ENCODE data around the gene CCDC88C.

Gene CCDC88C

DNA sequence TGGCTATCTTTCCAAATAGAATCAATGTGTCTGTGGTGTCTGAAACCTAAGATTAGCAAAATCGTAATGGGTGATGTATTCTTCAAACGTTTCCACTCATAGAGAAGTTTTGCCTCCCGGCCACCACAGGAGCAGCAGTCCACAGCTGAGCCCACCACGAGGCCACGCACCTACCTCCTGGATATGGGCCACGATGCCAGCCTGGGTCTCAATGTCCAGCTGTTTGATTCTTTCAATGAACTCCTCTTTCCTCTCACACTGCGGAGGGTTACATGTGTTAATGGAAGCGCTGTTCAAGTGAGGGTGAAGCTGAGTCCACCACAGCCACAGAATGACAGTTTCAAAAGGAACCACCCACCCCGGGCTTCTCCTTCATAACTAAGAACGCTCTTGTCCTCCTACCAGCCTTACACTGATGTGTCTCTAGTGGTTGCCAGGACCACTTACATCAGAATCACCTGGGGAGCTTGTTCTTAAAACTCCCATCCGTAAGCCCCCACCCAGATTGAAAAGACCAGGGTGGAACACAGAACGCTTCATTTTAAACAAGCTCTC lies 75.3 kb downstream of the CCDC88C start:
- DNase-seq, result no peak

DNA sequence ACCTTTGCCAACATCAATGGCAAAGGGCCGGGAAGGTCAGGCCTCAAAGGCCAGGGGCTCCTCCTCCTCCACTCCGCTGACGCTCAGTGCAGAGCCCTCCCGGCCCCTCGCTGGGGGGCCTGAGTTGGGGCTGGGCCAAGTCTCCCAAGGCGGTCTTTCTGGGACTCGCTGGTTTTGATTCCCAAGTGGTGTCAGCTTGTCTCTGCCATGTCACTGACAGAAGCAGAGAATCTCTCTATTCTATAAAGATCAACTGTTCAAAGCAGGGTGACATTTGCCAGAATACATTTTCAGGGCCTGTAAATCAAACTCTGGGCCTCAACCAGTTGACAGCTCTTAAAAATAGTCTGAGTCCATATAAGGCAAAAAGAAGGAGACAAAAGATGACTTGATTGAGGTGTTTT lies 75.9 kb downstream of the CCDC88C start:
- no peak for DNase-seq

DNA sequence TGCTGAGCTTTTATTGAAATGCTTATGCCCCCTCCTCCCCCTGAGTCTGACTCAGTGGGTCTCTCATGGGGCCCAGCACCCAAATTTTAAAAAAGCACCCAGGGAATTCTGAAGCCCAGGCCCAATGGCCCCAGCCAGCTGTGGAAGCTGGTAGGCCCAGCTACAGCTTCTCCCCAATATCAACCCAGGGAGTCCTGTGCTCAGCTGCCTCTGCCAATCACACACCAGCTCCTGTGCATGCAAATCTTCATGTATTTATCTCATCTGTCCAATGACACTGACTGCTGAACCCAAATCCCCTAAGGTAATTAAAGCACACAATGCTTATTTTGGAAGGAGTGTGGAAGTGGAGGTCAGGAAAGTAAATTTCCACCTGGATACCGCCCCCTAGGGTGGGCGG lies 76.3 kb downstream of the CCDC88C start:
- no peak for DNase-seq

- DNase-seq, result no peak
These were observed 77.8 kb downstream of the CCDC88C start for GRCh38 chr14:91339671-91340369.

DNA sequence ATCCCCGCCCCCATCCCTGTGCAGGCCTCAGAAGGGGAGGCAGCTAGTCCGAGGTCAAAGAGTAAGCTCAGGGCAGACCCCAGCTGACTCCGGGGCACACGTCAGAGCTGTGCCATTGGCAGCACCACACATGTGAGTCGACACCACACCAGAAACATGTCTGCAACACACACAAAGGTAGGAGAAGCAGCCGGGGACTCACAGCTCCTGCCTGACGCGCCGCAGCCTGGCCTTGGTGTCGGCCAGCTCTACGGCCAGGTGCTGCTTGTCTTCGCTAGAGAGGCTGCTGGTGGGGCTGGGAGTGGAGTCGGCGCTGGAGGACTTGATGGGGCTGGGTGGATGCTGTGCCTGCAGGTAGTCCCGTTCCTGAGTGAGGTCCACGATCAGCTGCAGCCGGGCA lies 78.5 kb downstream of the CCDC88C start:
- DNase-seq, result no peak

DNA sequence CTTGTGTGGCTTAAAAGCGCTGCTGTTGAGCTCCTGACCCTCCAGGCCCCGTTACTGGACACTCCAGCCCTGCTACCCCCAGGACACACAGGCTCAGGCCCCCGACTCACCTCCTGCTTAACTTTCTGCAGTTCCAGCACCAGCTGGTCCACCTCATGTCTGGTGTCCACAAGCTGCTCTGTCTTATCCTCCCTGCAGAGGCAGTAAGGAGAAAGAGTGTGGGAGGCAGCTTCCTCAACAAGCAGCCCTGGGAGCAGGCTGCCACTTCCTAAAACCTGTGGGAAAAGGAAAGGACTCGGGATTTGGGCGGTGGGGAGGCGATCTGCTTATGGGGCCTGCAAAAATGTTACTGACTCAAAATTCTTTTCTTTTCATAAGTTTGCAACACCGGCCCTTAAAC lies 79.2 kb downstream of the CCDC88C start:
- DNase-seq, result no peak

- no peak for DNase-seq
These were observed 79.8 kb downstream of the CCDC88C start for GRCh38 chr14:91337699-91338335.

- DNase-seq, result no peak
These were observed 81.5 kb downstream of the CCDC88C start for GRCh38 chr14:91336093-91336450.

GRCh38 chr14:91335191-91336092 lies 82.2 kb downstream of the CCDC88C start:
- DNase-seq, result no peak

- no peak for DNase-seq
These were observed 84.0 kb downstream of the CCDC88C start for GRCh38 chr14:91333650-91334039.

- no peak for DNase-seq
These were observed 84.5 kb downstream of the CCDC88C start for GRCh38 chr14:91332986-91333649.

DNA sequence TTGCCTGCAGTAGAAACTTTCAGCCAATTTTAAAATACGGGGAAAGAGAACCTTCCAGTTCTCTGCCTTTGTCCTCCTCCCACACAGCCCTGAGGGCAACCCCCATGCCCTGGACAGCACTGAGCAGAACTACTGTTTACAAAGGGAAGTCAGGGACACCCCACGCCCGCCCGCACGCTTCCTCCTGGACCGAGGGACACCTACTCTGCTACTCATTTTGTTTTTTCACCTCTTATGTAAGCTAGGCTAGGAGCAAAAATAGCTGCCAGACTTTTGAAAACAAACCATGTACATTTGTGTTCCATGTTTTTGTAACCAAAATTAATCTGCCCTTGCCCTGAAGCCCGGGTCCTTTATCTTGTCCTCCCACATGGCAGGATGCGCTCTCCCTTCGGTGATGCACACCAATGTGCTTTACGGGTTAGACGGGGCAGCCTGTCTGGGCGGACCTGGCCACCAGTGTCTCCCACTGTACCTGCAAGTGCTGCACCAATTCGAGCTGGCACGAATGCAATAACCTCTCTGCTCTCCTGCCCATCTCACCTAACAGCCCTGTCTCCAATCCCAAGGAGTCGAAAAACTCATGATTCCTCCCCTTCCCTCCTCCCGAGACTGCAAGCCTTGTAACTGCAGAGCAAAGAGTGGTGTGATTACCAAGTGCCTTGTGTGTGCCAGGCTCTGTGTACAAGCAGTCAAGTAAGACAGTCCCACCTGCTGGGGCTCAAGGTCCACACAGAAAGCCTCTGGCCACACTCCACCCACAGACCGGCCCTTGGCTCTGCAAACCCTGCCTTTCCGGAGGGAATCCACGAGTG lies 85.2 kb downstream of the CCDC88C start:
- no peak for DNase-seq

DNA sequence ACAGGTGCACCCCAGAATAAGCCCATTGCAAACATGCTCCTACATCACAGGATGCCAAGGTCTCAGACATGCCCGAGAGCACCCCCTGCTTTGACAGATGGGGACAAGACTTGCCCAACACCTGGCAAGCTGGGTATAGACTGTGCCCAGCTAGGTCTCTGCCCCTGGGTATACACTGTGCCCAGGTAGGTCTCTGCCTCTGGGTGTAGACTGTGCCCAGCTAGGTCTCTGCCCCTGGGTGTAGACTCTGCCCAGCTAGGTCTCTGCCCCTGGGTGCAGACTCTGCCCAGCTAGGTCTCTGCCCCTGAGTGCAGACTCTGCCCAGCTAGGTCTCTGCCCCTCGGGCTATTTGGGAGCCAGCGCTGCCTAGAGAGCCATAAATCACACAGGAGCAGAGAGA lies 85.9 kb downstream of the CCDC88C start:
- DNase-seq, result no peak

DNA sequence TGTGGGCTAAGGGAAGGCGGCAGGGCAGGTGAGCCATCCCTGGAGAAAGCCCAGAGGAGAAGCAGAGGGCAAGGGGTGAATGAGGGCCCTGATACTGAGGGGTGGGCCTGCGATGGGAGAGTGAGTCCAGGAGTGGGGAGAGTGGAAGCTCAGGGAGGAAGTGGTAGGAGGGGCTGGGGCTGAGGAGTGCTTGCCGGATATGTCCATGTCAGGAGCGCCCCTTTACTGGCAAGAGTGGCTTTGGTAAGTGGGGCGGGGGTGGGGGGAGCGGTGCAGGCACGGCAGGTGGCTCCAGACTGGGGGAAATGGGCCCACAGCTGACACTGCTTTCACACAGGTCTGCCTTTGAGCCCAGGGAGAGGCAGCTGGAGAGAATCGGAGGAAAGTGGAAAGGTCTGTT lies 86.8 kb downstream of the CCDC88C start:
- no peak for DNase-seq

GRCh38 chr14:91330096-91330696 lies 87.4 kb downstream of the CCDC88C start:
- no peak for DNase-seq

DNA sequence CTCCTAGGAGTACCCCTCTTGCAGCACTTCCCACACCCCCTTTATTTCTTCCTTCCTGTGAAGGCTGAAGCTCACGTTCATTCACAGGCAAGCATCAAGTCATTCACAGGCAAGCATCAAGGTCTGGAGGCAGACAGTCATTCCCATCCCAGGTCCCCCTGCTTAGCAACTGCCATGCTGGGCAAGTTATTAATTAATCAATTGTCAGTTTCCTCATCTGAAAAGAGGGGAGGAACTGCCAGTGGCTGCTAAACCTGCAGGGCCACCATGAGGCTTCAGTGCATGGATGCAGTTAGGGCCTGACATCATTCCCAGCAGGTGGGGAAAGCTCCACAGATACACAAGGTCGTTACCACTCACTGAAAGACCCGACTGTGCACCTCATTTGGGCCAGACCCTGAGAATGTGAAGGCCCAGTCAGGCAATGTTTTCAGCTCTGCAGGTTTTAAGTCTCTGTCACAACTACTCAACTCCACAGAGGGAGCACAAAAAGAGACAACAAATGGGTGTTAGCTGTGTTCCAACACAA lies 88.1 kb downstream of the CCDC88C start:
- DNase-seq, result no peak

- no peak for DNase-seq
These were observed 89.1 kb downstream of the CCDC88C start for GRCh38 chr14:91328313-91329050.

DNA sequence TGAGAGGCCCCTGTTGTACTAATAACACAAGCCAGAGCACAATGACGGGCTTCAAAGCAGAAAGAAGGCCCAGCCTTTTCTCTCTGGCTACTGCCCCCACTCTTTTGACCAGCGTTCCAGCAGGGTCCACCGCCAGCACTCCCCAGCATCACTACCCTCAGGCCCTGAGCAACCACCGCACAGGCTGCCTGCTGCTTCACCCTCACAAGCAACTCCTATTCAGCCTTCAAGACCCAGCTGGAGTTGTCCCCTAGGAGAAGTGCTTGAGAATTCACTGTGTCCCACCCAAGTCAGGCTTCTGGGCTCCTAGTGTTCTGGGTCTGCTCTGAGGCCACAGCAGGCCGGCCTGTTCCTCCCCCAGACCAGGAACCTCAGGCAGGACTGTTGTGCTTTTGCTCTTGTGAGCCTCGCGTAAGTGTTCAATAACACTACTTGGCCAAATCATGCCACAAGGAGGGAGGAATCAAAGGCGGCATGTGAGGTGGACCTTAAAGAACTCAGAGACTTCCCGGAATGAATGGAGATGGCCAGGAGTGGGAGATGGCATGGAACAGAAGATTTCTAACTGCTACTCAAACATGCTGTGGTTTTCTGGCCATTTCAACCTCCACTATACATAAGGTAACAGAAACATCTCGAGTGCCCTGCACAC lies 89.8 kb downstream of the CCDC88C start:
- DNase-seq, result no peak

GRCh38 chr14:91327250-91327595 lies 90.4 kb downstream of the CCDC88C start:
- DNase-seq, result no peak

All from activated gamma-delta T cell (primary cell).